NCI-H2196 (cell line): ENCODE results near the gene P2RY2.

Experiments
- DNase-seq: peaks from one replicate; lab custom pipeline; 2025; ENCODE audit not compliant: unreplicated experiment; lab: John Stamatoyannopoulos, UW

Gene P2RY2

GRCh38 chr11:73281796-73282660, 63.9 kb downstream of the P2RY2 start:
- no peak for DNase-seq

GRCh38 chr11:73283276-73284000, 65.4 kb downstream of the P2RY2 start:
- no peak for DNase-seq

GRCh38 chr11:73284106-73284505, 66.0 kb downstream of the P2RY2 start:
- no peak for DNase-seq

- no peak for DNase-seq
These were observed 67.6 kb downstream of the P2RY2 start for GRCh38 chr11:73285721-73286120.
